Activated CD4-positive, alpha-beta T cell treated with anti-CD3 and anti-CD28 coated beads for 48 hours (primary cell): ENCODE measurements around the gene GNA14.
"Not testable (repeated sequence)": the region's sequence is repeated elsewhere in the genome, so short reads cannot be mapped to it uniquely, and the experiment has no call there.

Experiments used
- DNase-seq: peaks from one replicate; pipeline ENCODE4 v3.0.0-alpha.2; 2020

GNA14 gene

DNA sequence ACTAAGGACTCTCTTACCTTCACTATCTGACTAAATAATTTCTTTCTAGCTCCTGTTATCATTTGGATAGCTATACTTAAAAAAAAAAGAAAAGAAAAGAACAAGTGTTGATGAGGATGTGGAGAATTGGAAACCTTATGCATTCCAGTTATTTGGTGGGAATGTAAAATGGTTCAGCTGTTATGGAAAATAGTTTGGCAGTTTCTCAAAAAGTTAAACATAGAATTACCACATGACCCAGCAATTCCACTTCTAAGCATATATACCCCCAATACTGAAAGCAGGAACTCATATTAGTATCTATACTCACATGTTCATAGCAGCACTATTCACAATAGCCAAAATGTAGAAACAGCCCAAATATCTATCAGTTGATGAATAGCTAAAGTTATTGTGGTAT, 61.1 kb downstream of the GNA14 start:
- no peak for DNase-seq

DNA sequence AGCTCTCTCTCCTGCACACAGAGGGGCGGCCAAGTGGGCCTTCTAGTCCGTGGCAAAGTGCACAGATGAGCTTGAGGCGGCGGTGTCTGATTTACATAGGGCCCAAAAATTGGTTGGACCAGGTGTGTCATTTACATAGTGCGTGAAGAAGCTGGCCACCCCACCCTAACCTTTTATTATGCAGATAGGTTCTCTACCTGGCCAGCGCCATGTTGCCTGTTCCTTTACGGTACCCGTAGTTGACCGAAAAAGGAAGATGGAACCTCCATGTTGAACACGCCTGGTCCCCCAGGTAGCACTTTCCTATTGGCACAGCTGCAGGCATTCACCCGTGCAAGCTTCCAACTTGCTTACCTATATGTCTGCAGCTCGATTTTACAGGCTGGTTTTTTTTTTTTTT, 61.5 kb downstream of the GNA14 start:
- DNase-seq: no peak

DNA sequence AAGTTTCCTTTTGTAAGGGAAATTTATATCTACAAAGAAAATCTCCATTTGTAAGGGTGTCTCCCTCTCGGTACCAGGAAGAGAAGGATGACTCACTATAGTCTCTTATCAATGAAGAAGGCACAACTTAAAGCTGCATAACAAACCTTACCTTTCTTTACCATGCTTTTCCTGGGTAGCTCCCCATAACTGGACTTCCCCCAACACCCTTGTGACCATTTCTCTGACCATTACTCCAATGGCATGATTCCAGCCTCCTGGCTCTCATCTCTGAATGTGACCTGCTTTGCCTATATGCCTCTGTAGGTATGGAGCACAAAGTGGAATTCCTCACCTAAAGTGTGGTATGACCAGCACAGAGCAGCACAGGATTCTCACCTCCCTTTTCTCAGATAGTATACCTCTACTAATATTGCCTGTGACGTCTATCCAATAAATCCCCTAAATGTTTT, 62.8 kb downstream of the GNA14 start:
- DNase-seq: no peak

DNA sequence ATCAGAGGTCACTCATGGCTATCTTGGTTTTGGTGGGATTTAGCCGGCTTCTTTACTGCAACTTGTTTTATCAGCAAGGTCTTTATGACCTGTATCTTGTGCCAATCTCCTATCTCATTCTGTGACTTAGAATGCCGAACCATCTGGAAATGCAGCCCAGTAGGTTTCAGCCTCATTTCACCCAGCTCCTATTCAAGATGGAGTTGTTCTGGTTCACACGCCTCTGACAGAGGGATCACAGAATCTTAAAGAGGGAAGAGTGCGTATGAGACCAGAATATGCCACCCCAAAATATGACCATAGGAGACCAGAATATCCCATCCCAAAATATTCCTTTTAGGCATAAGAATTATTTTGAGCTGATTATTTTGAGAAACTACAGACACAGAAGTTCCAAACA, 63.2 kb downstream of the GNA14 start:
- DNase-seq: not testable (repeated sequence)

DNA sequence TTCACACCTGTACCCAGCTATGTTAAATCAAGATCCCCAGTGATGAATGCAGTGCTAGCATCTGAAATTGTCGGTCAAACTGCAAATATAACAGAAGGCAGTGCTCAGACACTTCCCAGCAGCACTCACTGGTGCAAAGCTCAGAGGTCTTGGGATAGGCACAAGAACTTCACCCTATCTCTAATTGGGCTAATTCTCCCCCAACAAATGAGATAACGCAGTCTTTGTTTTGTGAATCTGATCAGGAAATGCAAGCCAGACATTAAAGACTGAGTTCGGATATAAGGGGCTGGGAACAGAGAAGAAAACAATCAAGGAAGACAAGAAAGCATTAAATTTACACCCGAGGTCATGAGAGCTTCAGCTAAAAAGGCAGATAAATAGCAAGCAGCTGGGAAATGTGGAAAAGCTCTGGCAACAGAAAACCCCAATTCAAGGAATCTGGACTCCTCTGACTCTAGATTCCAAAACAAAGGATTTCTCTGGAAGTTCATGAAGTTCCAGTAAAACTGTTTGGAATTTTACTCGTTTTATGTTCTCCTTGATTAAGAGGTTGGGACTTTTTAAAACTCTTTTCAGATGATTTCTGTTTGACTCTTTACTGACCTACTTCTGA, 65.1 kb downstream of the GNA14 start:
- DNase-seq: no peak

DNA sequence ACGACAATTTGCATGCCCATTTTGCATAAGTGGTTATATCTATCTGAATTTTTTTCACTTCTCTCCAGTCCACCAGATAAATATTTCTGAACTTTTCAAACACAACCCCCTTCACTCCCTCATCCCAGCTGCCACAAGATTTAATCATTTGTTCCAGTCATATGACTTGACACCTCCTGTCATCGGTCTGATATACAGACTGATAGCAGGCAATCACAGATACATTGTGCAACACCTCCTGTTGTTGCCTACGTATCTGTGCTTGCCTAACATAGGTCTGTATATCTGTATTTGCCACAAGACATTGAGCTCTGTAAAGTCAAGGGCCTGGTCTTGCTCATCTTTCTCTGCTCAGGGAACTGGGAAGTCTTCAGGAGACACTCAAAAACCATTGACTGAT, 65.6 kb downstream of the GNA14 start:
- DNase-seq: no peak

DNA sequence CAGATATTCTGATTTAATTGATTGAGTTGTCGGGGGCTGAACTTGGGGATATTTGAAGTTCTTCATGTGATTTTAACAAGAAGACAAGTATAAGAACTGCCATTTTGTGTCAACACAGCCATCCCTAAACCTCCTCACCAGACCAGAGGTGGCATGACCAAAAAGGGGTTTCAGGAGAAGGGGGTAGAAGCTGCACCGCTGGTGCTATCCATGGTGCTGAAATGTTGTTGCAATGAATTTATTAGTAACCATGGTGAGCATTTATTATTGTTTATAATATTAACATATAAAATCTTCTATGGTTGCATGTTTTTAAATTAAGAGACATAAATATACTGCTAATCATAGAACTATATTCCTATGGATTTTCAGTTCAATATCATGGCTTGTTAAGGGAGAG, 72.3 kb downstream of the GNA14 start:
- peak; percentile 6 for DNase-seq

DNA sequence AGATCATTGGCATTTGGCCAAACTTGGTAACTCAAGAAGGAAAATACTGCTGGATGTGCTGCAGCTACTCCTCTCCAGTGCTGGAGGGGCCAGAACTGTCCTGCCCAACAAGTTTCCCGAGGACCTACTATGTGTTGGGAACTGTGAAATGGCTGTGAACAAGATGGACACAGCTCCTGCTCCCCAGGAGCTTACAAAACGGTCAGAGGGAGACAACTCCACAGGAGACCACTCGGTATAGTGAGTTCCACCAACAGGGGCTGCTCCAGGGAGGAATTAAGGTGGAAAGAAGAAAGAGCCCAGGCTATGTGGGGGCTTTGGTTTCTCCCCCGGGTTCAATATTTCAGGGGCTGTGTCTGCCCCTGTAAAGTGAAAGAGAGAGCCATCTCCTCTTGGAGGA, 78.8 kb downstream of the GNA14 start:
- no peak for DNase-seq

DNA sequence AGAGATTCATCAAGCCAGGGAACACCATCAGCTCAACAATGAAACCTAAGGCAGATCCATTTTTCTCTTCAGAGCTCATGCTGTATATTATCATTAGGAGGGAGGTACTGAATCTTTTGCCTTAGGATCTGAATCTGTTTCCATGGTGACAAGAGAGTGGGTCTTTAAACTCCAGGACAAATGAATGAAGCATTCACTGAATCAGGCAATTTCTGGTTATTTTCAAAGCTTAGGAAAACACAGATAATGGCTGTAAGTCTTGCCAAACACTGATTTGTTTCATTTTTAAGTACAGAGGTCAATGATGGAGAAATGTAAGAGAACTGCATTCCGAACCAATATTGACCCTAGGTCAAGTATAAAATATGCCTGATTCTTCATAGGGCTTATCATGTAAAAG, 84.9 kb downstream of the GNA14 start:
- no peak for DNase-seq

DNA sequence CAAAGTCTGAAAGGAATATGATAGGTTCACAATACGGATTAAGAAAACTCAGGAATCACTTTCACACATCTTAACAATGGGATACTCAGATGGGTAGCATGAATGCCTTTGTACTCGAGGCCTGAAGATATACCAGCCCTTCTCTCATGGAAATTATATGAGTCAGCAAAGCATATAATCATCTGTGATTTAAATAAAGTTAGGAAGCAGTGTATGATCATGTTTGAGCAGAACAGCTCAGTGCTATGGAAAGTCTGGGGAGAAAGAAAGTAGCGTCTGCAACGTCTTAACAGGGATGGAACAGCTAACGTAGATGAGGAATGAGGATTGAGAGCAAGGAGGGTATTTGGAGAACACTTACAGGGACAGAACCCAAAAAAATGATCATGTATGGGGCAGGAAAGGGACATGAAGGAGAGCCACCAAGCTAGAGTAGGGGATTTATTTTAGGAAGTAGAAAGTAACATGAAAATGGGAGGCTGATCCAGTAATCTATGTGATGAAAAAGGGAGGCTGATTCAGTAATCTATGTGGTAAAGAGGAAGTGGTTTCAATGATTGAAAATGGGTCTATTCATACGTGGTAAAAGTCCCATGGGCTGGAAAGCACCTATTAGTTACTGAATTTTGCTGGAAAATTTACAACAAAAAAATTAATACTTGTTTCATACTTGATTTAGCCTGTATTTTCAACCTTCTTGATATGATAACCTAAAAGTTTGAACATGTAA, 85.9 kb downstream of the GNA14 start:
- DNase-seq: no peak

DNA sequence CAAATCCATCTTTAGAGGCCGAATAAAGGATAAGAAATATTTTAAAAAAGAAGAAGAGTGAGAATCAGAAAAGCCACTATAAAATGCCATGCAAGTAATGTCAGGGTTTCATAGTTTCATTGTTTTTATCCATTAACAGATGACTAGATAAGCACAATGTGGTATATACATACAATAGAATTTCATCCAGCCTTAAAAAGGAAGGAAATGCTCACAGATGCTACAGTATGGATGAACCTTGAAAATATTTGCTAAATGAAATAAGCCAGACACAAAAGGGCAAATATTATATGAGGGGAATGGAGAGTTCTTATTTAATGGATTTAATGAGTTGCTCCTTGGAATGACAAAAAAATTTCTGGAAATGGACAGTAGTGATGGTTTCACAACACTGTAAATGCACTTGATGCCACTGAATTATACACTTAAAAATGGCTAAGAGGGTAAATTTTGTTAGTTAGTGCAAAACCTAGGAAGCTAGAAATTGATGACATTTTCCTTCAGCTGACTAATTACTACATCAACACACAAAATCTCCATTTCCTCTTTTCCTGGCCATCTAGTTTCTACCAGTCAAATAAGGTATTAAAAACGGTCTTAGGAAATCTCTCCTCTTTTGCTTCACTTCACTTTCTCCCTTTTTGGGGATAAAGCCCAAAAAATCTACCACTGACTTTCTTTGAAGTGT, 86.6 kb downstream of the GNA14 start:
- DNase-seq: no peak

DNA sequence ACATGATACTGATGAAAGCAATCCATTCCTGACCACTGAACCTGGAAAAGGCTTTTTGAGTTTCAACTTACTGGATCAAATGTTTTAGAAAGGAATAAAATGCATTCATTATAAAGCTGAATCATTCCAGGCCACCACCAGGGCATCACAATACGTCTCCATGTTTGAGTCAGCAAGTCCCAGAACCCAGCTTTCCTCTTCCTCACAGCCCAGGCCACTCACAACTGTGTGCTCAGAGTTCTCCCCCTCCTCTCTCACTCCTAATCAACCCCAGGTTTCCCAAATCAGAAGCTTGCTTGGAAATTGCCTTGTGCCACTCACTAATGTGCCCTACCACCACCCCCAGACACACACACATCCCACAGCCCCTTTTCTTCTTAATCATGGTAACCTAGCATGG, 91.7 kb downstream of the GNA14 start:
- no peak for DNase-seq

DNA sequence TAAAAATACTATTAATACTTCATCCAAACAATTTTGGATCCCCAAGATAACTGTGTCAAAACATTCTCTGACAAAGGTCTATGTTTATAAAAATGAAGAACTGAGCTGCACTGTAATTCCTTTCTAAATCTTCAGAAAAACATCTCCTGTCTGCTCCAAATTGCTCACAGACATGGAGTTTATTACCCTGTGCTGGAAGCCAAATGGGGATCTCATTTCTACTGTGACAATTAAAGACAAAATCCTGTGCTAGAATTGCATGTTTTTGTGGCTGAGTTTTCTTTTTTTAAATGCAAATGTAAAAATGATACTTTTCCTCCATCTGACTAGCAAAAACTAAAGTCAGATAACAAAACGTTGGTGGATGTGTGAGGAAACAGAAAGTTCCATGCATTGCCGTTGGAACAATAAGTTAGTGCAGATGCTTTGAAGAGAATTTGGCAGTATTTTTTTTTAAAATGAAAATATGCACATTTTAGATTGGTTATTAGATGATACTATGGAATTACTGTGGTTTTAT, 93.5 kb downstream of the GNA14 start:
- no peak for DNase-seq

DNA sequence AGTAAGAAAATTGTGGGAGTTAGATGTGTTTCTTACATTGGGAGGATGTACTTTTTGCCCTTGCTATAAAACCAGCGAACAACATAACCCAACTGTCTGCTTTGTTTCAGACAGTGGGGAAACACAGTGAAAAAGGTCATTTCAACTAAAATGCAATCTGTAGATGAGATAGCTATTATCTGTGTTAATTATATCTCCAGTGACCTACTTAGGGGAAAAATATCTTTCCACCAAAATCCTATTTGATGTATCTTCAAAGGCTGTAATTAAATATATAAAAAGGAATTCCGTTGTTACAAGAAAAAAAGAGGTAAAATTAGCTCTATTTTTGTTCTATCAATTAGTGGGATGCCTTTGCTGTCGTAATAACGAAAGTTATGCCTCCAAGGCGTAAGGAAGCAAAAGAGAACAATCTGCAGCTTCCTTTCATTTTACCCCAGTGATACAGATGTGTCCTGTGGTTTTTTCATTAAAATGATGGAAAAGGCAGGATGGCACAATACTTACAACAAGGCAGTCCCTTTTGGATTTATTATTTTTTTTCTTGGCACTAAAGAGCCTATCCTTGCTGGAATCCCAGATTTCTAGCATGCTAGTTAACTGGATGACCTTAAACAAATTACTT, 100.9 kb downstream of the GNA14 start:
- no peak for DNase-seq

DNA sequence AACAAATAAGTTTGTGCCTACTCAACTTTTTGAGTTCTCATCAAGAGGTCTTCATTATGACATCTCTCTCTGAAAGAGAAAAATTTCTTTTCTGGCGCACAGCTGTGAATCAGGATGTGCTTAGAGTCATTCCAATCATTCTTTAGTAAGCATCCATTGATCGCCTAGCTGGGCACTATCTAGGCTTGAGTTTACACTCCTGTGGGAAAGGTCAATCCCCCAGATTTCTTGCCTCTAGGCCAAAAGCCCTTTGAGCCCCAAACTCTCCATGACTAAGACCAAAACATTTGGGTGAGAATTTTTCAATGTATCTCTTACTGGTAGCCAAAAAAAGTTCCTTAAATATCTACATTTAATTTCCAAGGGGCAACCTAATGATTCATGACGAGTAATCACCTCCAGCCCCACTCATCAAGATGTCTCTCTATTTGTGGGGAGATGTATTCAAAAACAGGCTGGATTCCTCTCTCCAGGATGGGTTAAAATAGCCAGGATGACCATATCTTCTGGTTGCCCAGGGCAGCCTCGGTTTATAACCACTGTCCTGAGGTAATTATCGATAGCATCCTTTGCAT, 101.7 kb downstream of the GNA14 start:
- no peak for DNase-seq

DNA sequence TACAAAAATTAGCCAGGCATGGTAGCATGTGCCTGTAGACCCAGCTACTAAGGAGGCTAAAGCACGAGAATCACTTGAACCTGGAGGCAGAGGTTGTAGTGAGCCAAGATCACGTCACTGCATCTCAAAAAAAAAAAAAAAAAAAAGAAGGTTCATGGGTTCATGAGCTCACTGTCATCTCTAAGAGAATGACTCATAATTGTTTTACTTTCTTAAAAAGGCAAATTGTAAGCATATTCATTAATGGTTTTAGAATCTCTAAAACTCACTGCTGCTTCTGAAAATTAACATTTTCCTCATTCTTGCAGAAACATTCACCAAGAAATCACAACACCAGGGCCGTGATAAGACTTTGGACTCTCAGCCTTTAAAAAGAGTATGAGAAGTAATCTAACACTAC, 103.6 kb downstream of the GNA14 start:
- DNase-seq: no peak

DNA sequence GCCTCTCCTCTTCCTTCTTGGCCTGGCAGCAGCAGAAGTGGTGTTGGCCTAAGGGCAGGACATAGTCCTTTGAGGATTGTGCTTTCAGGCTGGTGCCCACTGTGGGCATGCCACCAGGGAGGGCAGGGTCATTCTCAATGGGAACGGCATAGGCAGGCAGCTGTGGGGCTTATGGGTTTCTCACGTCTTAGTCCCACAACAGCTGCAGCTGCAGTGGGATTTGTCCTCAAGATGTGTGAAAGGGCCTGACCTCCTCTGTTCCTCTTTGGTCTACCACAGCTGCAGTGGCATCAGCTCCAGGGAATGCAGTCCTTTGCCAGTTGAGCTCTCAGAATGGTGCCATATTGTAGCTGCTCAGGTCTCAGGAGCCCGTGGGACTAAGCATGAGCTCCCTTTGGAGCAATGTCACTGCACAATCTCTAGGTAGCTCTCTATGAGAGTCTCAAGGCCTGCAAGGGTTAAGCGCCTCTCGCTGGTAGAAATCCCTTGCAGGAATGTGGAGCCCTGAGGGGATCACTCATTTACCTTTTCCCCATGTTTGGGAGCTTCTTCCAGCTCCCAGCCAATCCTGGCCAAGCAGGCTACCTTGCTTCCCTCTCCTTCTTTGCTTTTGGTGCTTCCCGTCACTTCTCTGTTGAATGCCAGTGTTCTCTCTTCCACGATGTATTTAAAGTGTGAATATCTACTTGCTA, 104.8 kb downstream of the GNA14 start:
- DNase-seq: no peak

DNA sequence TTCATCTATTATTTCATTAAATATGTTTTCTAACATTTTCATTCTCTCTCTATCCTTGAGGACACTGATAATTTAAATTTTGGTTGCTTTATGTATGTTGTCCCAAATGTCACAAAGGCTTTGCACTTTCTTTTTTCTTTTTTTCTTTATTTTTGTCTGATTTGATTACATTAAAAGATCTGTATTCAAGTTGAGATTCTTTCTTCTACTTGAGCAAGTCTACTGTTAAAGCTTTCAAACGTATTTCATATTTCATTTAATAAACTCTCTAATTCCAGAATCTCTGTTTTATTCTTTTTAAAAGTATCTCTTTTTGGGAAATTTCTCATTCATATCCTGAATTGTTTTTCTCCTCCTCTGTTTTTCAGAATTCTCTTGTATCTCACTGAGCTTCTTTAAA, 106.5 kb downstream of the GNA14 start:
- DNase-seq: no peak

DNA sequence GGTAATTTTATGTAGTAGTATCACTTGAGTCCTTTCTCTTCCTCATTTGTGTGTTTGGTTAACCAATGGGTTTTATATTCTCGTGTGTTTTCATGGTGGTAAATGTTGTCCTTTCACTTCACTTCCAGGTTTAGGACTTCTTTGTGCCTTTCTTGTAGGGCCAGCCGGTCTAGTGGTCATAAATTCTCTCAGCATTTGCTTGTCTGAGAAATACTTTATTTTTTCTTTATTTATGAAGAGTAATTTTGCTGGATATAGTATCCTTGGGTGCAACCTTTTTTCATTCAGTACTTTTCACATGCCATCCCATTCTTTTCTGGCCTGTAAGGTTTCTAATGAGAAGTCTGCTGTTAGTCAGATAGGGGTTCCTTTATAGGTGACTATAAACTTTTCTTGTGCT, 107.1 kb downstream of the GNA14 start:
- DNase-seq: no peak

DNA sequence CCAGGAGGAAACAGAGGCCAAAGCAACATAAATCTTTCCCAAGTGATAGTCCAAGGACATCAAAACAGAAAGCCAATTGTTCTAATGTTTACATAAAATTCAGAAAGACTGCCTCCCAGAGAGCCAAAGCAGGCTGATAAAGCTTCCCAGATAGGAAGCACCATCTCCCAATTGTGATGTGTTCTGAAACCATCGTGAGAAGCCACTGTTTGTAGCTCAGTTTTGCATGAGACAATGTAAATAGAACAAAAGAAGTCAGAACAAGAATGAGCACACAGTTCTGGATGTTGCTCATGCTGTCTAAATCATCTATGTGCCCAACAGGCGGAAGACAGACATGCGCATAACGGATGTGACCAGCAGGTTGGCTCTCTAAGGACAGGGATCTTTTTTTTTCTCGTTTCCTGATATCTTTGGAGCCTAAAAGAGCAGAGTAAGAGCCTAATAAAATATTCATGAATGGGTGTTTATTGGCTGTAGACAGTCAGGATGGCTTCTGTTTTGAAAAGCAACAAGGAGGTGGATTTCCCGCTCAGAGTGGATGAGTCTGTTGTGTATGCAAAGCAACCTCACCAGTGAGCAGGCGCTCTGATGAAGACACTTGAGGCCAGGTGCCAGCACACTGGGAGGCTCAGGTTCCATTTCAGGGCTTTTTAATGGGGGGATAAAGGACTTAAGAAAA, 113.6 kb downstream of the GNA14 start:
- no peak for DNase-seq

DNA sequence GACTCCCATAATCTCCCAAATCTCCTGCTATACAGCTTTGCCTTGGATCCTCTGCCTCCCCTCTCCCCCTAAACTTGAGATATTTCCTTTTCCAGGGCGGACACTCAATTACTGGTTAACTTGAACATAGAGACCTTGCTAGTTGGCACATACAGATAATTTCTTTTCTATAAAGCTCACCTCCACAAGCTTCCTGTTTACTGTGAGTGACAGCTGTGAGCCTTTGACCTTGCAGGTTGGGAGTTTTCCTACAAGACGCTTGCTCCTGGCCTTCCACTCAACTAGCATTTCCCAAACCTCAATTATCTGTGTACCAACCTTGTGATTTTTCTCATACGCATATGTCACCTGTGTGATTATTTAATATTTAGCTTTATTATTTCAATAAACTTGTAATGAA, 114.5 kb downstream of the GNA14 start:
- DNase-seq: no peak

DNA sequence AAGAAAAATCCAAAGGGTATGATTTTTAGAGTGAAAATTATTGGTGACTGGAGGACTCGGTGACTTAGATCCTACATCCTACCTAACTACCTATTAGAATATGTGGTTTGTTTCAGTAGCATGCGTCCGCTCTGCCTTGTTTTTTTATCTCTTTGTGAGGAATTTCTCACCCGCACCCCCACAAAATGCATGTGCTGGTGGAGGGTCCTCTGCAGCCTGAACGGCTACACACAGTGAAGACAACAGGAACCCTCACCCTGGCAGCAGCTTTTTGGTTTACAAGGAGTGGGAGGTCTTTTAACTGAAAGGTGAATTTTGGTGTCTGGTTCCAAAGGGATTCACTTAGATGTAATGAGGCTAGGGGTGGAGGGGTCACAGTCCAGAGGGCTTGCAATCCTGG, 115.5 kb downstream of the GNA14 start:
- no peak for DNase-seq
